ENCODE data around the gene NCOA1.
"Not testable (repeated sequence)": the region's sequence is repeated elsewhere in the genome, so short reads cannot be mapped to it uniquely, and the experiment has no call there.

The NCOA1 gene

GRCh38 chr2:24650997-24651642, 160.1 kb downstream of the NCOA1 start:
- no peak for DNase-seq

GRCh38 chr2:24651643-24652003, 160.6 kb downstream of the NCOA1 start:
- no peak for DNase-seq

- no peak for DNase-seq
Measured at GRCh38 chr2:24652265-24653182, 161.5 kb downstream of the NCOA1 start.

DNA sequence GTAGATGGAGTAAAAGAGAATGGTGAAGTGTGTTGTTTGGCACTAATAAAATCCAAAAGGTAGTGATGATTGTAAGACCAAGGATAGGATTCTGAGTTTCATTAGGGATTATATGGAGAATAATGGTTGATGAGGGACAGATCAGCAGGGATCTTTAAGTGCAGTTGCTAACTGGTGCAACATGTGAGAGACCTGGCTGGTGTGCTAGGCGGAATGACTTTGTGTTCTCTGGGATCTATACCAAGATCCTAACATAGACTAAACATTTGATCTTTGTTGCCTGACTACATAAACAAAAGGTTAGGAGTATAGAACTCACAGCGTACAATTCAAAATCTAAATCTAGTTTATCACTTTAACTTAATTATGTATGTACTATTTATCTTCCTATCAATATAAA, 166.8 kb downstream of the NCOA1 start:
- DNase-seq: no peak

- no peak for DNase-seq
Measured at GRCh38 chr2:24658531-24659202, 167.6 kb downstream of the NCOA1 start.

GRCh38 chr2:24659862-24660261, 168.8 kb downstream of the NCOA1 start:
- DNase-seq: no peak

DNA sequence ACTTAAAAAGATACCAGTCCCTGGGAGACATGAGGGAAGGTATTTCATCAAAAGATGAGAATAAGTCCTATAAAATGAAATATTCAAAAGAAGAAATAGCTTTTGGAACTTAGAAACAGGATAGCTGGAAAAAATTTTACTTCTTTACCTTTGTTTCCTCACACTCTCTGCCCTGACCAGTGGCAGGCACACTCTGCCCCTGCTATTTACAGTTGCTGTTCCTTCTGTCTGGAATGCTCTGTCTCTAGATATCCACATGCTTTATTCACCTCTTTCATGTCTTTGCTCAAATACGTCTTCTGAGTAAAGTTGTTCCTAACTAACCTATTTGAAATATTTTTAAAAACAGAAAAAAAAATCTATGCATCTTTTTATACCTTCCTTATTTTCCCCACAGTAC, 176.5 kb downstream of the NCOA1 start:
- DNase-seq: no peak

DNA sequence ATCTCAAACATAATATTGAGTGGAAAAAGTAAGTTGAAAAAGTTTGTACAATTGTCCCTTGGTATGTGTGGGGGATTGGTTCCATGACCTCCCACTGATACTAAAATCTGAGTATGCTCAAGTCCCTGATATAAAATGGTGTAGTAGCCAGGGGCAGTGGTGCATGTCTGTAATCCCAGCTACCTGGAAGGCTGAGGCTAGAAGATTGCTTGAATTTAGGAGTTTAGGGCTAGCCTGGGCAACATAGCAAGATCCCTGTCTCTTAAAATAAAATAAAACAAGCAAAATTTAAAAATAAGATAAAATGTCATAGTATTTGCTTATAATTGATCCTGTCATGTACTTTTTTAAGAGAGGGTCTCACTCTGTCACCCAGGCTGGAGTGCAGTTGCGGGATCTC, 180.2 kb downstream of the NCOA1 start:
- DNase-seq: no peak

DNA sequence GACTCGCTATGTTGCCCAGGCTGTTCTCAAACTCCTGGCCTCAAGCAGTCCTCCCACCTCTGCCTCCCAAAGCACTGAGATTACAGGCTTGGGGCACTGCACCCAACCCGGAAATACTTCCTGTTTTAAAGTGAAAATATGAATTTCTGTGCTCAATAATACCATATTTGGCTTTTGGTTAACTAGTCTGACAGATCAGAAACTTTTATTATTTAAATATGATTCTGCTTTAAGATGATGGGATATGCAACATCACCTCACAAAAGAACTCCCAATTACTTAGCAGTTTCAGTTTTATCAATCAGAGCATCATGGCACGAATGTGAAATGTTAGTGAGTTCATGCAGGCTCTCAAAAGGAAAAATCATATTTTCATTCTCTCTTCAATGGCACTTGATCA, 181.5 kb downstream of the NCOA1 start:
- DNase-seq: no peak

GRCh38 chr2:24675338-24675737, 184.3 kb downstream of the NCOA1 start:
- no peak for DNase-seq

GRCh38 chr2:24676493-24676892, 185.4 kb downstream of the NCOA1 start:
- no peak for DNase-seq

DNA sequence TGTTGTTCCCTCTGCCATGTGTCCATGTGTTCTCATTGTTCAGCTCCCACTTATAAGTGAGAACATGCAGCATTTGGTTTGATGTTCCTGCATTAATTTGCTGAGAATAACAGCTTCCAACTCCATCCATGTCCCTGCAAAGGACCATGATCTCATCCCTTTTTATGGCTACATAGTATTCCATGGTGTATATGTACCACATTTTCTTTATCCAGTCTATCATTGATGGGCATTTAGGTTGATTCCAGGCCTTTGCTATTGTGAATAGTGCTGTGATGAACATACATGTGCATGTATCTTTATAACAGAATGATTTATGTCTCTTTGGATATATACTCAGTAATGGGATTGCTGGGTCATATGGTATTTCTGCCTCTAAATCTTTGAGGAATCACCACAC, 187.0 kb downstream of the NCOA1 start:
- DNase-seq: not testable (repeated sequence)

DNA sequence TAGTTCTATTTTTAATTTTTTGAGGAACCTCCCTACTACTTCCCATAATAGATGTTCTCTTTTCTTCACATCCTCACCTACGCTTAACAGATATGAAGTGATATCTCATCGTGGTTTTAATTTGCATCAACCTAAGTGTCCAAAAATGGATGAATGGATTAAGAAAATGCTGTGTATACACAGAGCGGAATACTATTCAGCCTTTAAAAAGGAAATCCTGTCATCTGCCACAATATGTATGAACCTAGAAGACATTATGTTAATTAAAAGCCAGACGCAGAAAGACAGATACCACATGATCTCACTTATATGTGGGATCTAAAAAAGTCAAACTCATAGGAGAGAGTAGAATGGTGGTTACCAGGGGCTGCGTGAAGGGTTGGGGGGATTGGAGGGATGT, 189.1 kb downstream of the NCOA1 start:
- DNase-seq: no peak

DNA sequence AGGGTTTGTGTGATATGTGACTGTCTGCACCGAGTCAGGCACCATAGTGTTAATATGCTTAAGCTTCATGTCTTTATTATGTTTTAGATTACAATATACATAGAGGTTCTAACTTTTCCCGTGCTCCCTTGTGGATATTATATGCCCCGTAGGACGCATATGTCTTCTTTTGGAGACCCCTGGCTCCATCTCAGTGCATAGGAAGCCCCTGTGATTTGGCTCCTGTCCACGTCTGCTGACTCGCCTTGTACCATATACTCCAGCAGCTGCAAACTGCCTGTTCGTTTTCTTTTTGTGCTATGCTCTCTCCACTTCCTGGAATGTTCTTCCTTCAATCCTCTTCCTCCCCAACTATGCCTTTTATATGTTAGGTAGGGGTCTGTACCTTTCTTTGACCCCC, 191.2 kb downstream of the NCOA1 start:
- no peak for DNase-seq

GRCh38 chr2:24683408-24683807, 192.4 kb downstream of the NCOA1 start:
- DNase-seq: no peak

- DNase-seq: no peak
Measured at GRCh38 chr2:24690524-24690923, 199.5 kb downstream of the NCOA1 start.

GRCh38 chr2:24691806-24692205, 200.8 kb downstream of the NCOA1 start:
- DNase-seq: no peak

DNA sequence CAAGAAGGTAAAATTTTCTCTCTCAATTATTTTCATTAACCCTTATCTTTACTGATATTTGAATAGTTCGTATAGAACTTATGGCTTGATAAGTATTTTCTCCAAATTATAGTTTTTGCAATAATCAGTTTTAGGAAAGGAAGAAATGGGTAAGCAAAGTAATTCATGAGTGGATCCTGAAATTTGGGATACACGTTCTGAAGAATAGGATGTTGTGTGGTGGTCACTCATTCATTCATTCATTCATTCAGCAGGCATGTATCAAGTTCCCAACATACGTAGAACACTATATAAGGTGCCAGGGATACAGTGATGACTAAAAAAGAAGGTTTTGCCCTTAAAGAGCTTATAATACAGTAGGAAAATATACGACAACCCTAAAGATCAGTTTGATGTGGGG, 206.7 kb downstream of the NCOA1 start:
- DNase-seq: no peak

- DNase-seq: no peak
Measured at GRCh38 chr2:24702800-24703199, 211.7 kb downstream of the NCOA1 start.

GRCh38 chr2:24704692-24705091, 213.6 kb downstream of the NCOA1 start:
- DNase-seq: no peak

- no peak for DNase-seq
Measured at GRCh38 chr2:24707143-24707542, 216.1 kb downstream of the NCOA1 start.

DNA sequence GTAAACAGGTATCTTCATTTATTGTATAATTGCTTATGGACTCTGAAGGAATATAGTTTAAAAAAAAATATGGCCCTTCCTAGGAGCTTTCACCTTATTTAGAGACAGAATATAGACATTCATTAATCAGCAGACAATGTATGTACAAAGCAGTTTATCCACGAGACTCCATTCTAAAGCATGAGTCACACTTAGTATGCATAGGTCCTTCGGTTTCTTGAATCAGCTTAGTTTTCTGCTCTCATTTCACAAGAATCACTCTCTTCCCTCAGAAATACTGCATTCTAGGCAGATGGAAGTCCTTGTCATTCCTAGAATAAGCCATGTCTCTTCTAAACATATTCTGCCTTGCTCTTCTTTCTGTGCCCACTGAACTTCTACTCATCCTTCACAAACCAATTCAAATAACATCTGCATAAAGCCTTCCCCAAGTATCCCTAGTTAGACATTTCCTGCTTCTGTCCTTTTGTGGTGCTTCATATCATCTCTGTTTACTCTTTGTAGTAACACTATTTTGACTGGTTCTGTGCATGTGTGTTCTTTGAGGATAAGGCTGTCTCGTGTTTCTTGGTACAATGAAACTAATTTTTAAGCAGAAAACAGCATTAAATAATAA, 217.6 kb downstream of the NCOA1 start:
- DNase-seq: no peak

DNA sequence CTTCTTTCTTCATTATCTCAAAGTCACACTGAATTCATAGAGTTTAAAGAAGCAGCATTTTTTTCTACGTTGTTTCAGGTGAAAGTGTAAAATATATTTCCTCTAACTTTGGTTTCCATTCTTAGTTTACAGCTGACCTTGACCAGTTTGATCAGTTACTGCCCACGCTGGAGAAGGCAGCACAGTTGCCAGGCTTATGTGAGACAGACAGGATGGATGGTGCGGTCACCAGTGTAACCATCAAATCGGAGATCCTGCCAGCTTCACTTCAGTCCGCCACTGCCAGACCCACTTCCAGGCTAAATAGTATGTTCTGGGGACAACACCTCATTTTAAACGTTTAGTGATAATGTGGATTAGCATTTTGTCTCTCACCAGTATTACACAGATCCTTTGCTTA, 219.8 kb downstream of the NCOA1 start:
- no peak for DNase-seq

- no peak for DNase-seq
Measured at GRCh38 chr2:24711865-24712264, 220.8 kb downstream of the NCOA1 start.

Data from NCI-H748 treated with DMSO at 0.1 percent for 48 hours (cell line).